GM12878 (cell line): ENCODE results near the gene CCDC24. TPM values are rescaled to one million over a fixed set of nuclear protein-coding genes. Genes with fewer than 3 reads are reported as not detected.

ENCODE experiments used
- ATAC-seq: fragments of 200-7000 bp; cut with Tn5 transposase; 3 replicates; pipeline ENCODE4 v1.9.1; 2020; ENCODE audit warnings: mild to moderate bottlenecking, moderate library complexity
- BruUV-seq: library from RNA; stranded (reverse); fragments of 400-500 nt; replicated peaks from 2 replicates; lab custom pipeline; 2021; lab: Mats Ljungman, UMichigan
- CTCF ChIA-PET: fragments of 300-600 bp; sonication (Branson Sonifier 250); formaldehyde crosslinking; extraction: SDS; loops from one replicate; lab custom pipeline; 2021; ENCODE audit warnings: inconsistent platforms; lab: Yijun Ruan, JAX
- POLR2A ChIA-PET: fragments of 350-600 bp; formaldehyde crosslinking; extraction: SDS; loops from one replicate; lab custom pipeline; 2021; ENCODE audit warnings: inconsistent platforms; lab: Charles Lee
- RAD21 ChIA-PET: fragments of 300-600 bp; sonication (Branson Sonifier 250); formaldehyde crosslinking; loops from one replicate; lab custom pipeline; 2023; ENCODE audit warnings: antibody characterized with exemption; ENCODE audit not compliant: unreplicated experiment; lab: Charles Lee
- SMC1A ChIA-PET: fragments of 300-600 bp; sonication (Branson Sonifier 250); formaldehyde crosslinking; loops from one replicate; lab custom pipeline; 2023; ENCODE audit not compliant: unreplicated experiment, uncharacterized antibody; lab: Charles Lee
- DNase-seq: peaks from one replicate; pipeline ENCODE4 v3.0.0-alpha.2; 2011; ENCODE audit warnings: low read depth, low spot score
- FAIRE-seq: peaks from 3 replicates; lab custom pipeline; 2011; peaks lifted over from hg19 to GRCh38; lab: Jason Lieb, UNC
- H2AFZ ChIP-seq: 2 replicates; pipeline ENCODE4 v1.6.0; 2011; ENCODE audit warnings: low read depth, low read length, control low read depth; ENCODE audit not compliant: control insufficient read depth
- H3K27ac ChIP-seq: 2 replicates; pipeline ENCODE4 v1.5.1; 2011; ENCODE audit warnings: control low read depth; ENCODE audit not compliant: control insufficient read depth, insufficient read depth
- H3K27me3 ChIP-seq, 2 experiments: replicated peaks in 1 of 2; 2 replicates each; pipeline versions ENCODE4 v1.6.0 to v1.6.1; 2011; ENCODE audit warnings: low read length in 1 of 2; ENCODE audit not compliant: control insufficient read depth in 2 of 2, insufficient read depth in 2 of 2
- H3K36me3 ChIP-seq, 2 experiments: 2 replicates each; pipeline ENCODE4 v1.5.1; 2011; ENCODE audit warnings: low read length in 1 of 2; ENCODE audit not compliant: control insufficient read depth in 2 of 2, insufficient read depth in 2 of 2
- H3K4me1 ChIP-seq: 2 replicates; pipeline ENCODE4 v1.6.1; 2011; ENCODE audit warnings: mild to moderate bottlenecking, low read length, moderate library complexity, mixed read lengths; ENCODE audit not compliant: control insufficient read depth, insufficient read depth
- H3K4me2 ChIP-seq: 2 replicates; pipeline ENCODE4 v1.6.0; 2011; ENCODE audit warnings: control low read depth; ENCODE audit not compliant: control insufficient read depth, insufficient read depth
- H3K4me3 ChIP-seq: fragments of 200-600 bp; sonication (generic); 2 replicates; pipeline ENCODE4 v1.5.1; 2016
- H3K79me2 ChIP-seq: 2 replicates; pipeline ENCODE4 v1.6.0; 2011; ENCODE audit warnings: low read length; ENCODE audit not compliant: control insufficient read depth, insufficient read depth
- H3K9ac ChIP-seq: 2 replicates; pipeline ENCODE4 v1.8.0; 2011; ENCODE audit warnings: low read length, control low read depth, mixed read lengths; ENCODE audit not compliant: control insufficient read depth, insufficient read depth
- H3K9me3 ChIP-seq: replicated peaks from 3 replicates; pipeline ENCODE4 v1.5.1; 2011; ENCODE audit warnings: mild to moderate bottlenecking, low read length; ENCODE audit not compliant: control insufficient read depth, insufficient read depth
- H4K20me1 ChIP-seq: 2 replicates; pipeline ENCODE4 v1.6.0; 2011; ENCODE audit not compliant: control insufficient read depth, insufficient read depth
- ATF7 ChIP-seq: fragments of 450-650 bp; IDR thresholded peaks from 2 replicates; pipeline ENCODE4 v1.6.1; 2016; ENCODE audit warnings: low read depth, mild to moderate bottlenecking
- BMI1 ChIP-seq: fragments of 450-650 bp; IDR thresholded peaks from 2 replicates; pipeline ENCODE4 v1.6.1; 2016; ENCODE audit warnings: mild to moderate bottlenecking, moderate library complexity, borderline replicate concordance
- CREM ChIP-seq: IDR thresholded peaks from 2 replicates; pipeline ENCODE4 v1.6.1; 2014; ENCODE audit warnings: antibody characterized with exemption, low read depth
- FOS ChIP-seq: IDR thresholded peaks from 3 replicates; pipeline ENCODE4 v1.6.1; 2011; ENCODE audit warnings: borderline replicate concordance; ENCODE audit not compliant: insufficient read length; ENCODE audit errors: extremely low read depth
- IKZF1 ChIP-seq: fragments of 450-650 bp; conservative IDR thresholded peaks from 2 replicates; pipeline ENCODE4 v1.6.1; 2017; ENCODE audit warnings: antibody characterized with exemption, mild to moderate bottlenecking
- IRF3 ChIP-seq: fragments of 450-650 bp; IDR thresholded peaks from 2 replicates; pipeline ENCODE4 v1.6.1; 2014; ENCODE audit warnings: mild to moderate bottlenecking
- IRF5 ChIP-seq: fragments of 450-650 bp; IDR thresholded peaks from 2 replicates; pipeline ENCODE4 v1.6.1; 2017; ENCODE audit warnings: borderline replicate concordance
- NKRF ChIP-seq: fragments of 450-650 bp; conservative IDR thresholded peaks from 2 replicates; pipeline ENCODE4 v1.6.1; 2017; ENCODE audit warnings: mild to moderate bottlenecking, moderate library complexity
- RAD51 ChIP-seq: fragments of 450-650 bp; IDR thresholded peaks from 2 replicates; pipeline ENCODE4 v1.6.1; 2016; ENCODE audit warnings: moderate library complexity, mild to moderate bottlenecking, inconsistent platforms
- SMAD5 ChIP-seq: IDR thresholded peaks from 2 replicates; pipeline ENCODE4 v1.6.1; 2016; ENCODE audit warnings: antibody characterized with exemption, low read depth
- SUPT20H ChIP-seq: IDR thresholded peaks from 2 replicates; pipeline ENCODE4 v1.6.1; 2011; ENCODE audit warnings: low read depth, mild to moderate bottlenecking, low read length, moderate library complexity, borderline replicate concordance; ENCODE audit not compliant: control insufficient read depth
- TCF12 ChIP-seq: IDR thresholded peaks from 2 replicates; pipeline ENCODE4 v1.6.1; 2011; ENCODE audit warnings: low read depth, mild to moderate bottlenecking, low read length
- USF1 ChIP-seq: IDR thresholded peaks from 2 replicates; pipeline ENCODE4 v1.6.1; 2011; ENCODE audit warnings: borderline replicate concordance, low read depth, mild to moderate bottlenecking, moderate library complexity, mixed read lengths, low read length; ENCODE audit not compliant: insufficient read depth; ENCODE audit errors: extremely low read length
- YY1 ChIP-seq: IDR thresholded peaks from 2 replicates; pipeline ENCODE4 v1.6.1; 2011; ENCODE audit warnings: low read depth, mild to moderate bottlenecking, low read length
- ZZZ3 ChIP-seq: IDR thresholded peaks from 2 replicates; pipeline ENCODE4 v1.6.1; 2011; ENCODE audit warnings: low read depth; ENCODE audit not compliant: control insufficient read depth, insufficient read length
- WGBS: methylation state at CpG from one replicate; pipeline ENCODE4 v1.1.6; 2016; ENCODE audit warnings: low lambda C conversion rate; ENCODE audit not compliant: insufficient replicate concordance, insufficient coverage; ENCODE audit errors: missing lambda C conversion rate; 5-methylcytosine and 5-hydroxymethylcytosine counted together
- in situ Hi-C: fragments of 300-500 bp; cut with MboI; formaldehyde crosslinking; loops from 9 replicates; pipeline ENCODE4 v1.14.3; 2018; ENCODE audit warnings: mixed read lengths
- intact Hi-C: fragments of 100-400 bp; cut with micrococcal nuclease; formaldehyde crosslinking; loops from one replicate; pipeline ENCODE4 v1.14.2; 2022; ENCODE audit not compliant: unreplicated experiment
- polyA plus RNA-seq, 11 experiments: library from polyadenylated mRNA; depleted of rRNA in 4 of 11; unstranded in 6 of 11; stranded (reverse) in 5 of 11; fragments of >200 nt; fragmentation: Nextera tagmentation in 4 of 11; fragmentation: Illumina TruSeq in 1 of 11; extraction: Ambion mirVana in 4 of 11; extraction: Trizol in 1 of 11; gene quantifications; 1 replicate in 1 of 11; 2 replicates in 10 of 11; pipeline versions ENCODE4 v1.2.1 to v1.2.3, GENCODE V29; 2011 to 2016; ENCODE audit warnings: inconsistent platforms in 2 of 11, missing spikeins in 2 of 11, low read depth in 1 of 11
- total RNA-seq, 4 experiments: library from RNA; depleted of rRNA in 3 of 4; stranded (reverse); fragments of >200 nt in 3 of 4; fragmentation: Illumina TruSeq in 1 of 4; extraction: Trizol in 1 of 4; gene quantifications; 2 replicates each; pipeline versions ENCODE4 v1.2.1 to v1.2.3, GENCODE V29; 2013 to 2021

Gene CCDC24
- total and polyA plus RNA-seq, 10 of the 15 experiments (the other 5 are each of a cell fraction or from before 2014, with no cell fraction given), result 0.18 to 3.1 (median 1.6) TPM; not detected in 1

- TF ChIP-seq TCF12 (no peak), IRF3 (no peak), ATF7 (no peak), BMI1 (no peak)
These were observed 22.0 kb upstream of the CCDC24 start (continued) for GRCh38 chr1:43969416-43969745.

GRCh38 chr1:43969746-43970466 is 21.5 kb upstream of the CCDC24 start, which contains the start of gene DPH2:
Gene DPH2, plus strand, starts transcription at chr1:43970010. Its CDS starts 166 bp downstream, at chr1:43970176.
- ChIA-PET SMC1A (interaction anchor here (1.0 kb wide), 1 partner anchor 78 kb away, joined by 3 read pairs; no protein-coding TSS in a partner anchor), CTCF (interaction anchor here (0.6 to 2.0 kb wide), 4 partner anchors 23 to 320 kb away, joined by 3 to 6 read pairs (median 4); partner anchors contain the start of gene KDM4A), RAD21 (interaction anchor here (2.6 kb wide), 1 partner anchor 207 kb away, joined by 6 read pairs; no protein-coding TSS in a partner anchor), POLR2A (interaction anchor here (1.0 kb wide), 2 partner anchors 17 to 23 kb away, joined by 3 read pairs; partner anchors contain the start of gene IPO13)
- in situ Hi-C loops (no loop called here), intact Hi-C loops (loop anchor here (1.0 kb wide), 1 partner anchor 24 kb away; the partner anchor contains the start of gene IPO13)
- Histone ChIP-seq H2AFZ (peak within 1 kb of the TSS; percentile 46), H3K4me2 (peak within 1 kb of the TSS; percentile 93), H4K20me1 (no peaks in the 10 kb centered on the region), H3K36me3 (peaks cover 8 to 11% of the 10 kb centered on the region in 2 experiments; a peak in 3 of 4 replicates), H3K79me2 (peaks cover 18% of the 10 kb centered on the region), H3K4me3 (peak within 1 kb of the TSS; percentile 98), H3K27ac (peak within 1 kb of the TSS; percentile 60), H3K9me3 (no peaks in the 10 kb centered on the region), H3K4me1 (peaks cover 18% of the 10 kb centered on the region), H3K27me3 (no peaks in the 10 kb centered on the region), H3K9ac (peak within 1 kb of the TSS; percentile 89)
- FAIRE-seq, result peak; percentile 96
- peak; percentile 94 for ATAC-seq
- 1% methylated on average over 46 of the region's 47 CpGs for WGBS
- DNase-seq, result peak; percentile 91
- BruUV-seq, result TSS peak; percentile 73
- peak; percentile 80 for TF ChIP-seq YY1
- TF ChIP-seq ZZZ3, result no peak
- TF ChIP-seq SMAD5, result 0 out of 2 replicates have a peak, but pooled peaks have one; percentile 50
- no peak for TF ChIP-seq SUPT20H
- TF ChIP-seq NKRF, result peak; percentile 97
- TF ChIP-seq CREM, result peak; percentile 85
- TF ChIP-seq IRF5, result no peak
- TF ChIP-seq RAD51, result peak; percentile 78
- TF ChIP-seq FOS, result peak; percentile 51
- TF ChIP-seq IKZF1, result peak; percentile 84
- peak; percentile 61 for TF ChIP-seq USF1
